ENCODE measurements around the gene ZBTB39. TPM values are rescaled to one million over a fixed set of nuclear protein-coding genes. Genes with fewer than 3 reads are reported as not detected.

Gene ZBTB39
- total and polyA plus RNA-seq, 2 of the 13 experiments (the other 11 are each of a cell fraction or from before 2014, with no cell fraction given): 6.5 to 6.9 TPM

DNA sequence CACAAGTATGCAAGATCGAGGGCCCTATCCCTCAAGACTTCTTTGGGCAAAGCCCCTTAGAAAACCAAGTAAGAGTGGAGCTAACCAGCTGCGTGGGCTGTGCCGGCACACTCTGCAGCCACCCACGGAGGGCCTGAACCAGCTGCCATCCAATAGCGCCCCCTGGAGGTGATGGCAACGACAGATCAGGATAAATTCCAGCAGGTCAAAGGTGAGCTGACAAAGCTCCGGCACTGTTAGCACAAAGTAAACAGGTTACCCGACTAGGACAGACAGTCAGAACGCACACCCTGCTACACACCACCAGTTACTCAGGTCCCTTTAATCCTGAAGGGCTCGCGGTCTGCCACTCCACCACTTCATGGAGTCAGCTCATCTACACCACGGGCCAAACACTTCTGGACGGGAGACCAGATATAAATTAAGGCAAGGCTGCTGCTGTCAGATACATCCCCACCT is 4.9 kb downstream of the ZBTB39 start (continued):
- TF ChIP-seq, protein P1, sequence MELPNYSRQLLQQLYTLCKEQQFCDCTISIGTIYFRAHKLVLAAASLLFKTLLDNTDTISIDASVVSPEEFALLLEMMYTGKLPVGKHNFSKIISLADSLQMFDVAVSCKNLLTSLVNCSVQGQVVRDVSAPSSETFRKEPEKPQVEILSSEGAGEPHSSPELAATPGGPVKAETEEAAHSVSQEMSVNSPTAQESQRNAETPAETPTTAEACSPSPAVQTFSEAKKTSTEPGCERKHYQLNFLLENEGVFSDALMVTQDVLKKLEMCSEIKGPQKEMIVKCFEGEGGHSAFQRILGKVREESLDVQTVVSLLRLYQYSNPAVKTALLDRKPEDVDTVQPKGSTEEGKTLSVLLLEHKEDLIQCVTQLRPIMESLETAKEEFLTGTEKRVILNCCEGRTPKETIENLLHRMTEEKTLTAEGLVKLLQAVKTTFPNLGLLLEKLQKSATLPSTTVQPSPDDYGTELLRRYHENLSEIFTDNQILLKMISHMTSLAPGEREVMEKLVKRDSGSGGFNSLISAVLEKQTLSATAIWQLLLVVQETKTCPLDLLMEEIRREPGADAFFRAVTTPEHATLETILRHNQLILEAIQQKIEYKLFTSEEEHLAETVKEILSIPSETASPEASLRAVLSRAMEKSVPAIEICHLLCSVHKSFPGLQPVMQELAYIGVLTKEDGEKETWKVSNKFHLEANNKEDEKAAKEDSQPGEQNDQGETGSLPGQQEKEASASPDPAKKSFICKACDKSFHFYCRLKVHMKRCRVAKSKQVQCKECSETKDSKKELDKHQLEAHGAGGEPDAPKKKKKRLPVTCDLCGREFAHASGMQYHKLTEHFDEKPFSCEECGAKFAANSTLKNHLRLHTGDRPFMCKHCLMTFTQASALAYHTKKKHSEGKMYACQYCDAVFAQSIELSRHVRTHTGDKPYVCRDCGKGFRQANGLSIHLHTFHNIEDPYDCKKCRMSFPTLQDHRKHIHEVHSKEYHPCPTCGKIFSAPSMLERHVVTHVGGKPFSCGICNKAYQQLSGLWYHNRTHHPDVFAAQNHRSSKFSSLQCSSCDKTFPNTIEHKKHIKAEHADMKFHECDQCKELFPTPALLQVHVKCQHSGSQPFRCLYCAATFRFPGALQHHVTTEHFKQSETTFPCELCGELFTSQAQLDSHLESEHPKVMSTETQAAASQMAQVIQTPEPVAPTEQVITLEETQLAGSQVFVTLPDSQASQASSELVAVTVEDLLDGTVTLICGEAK (IDR thresholded peaks at IDR 0.05): no peak
- TF ChIP-seq, protein P1 (CRISPR knock-in tag; IDR thresholded peaks at IDR 0.05): no peak
- TF ChIP-seq, protein P2, sequence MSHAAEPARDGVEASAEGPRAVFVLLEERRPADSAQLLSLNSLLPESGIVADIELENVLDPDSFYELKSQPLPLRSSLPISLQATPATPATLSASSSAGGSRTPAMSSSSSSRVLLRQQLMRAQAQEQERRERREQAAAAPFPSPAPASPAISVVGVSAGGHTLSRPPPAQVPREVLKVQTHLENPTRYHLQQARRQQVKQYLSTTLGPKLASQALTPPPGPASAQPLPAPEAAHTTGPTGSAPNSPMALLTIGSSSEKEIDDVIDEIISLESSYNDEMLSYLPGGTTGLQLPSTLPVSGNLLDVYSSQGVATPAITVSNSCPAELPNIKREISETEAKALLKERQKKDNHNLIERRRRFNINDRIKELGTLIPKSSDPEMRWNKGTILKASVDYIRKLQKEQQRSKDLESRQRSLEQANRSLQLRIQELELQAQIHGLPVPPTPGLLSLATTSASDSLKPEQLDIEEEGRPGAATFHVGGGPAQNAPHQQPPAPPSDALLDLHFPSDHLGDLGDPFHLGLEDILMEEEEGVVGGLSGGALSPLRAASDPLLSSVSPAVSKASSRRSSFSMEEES (CRISPR knock-in tag; IDR thresholded peaks at IDR 0.05): peak; percentile 48; the same call in 1 of the 2 replicates
- TF ChIP-seq KDM4B (CRISPR knock-in tag; IDR thresholded peaks at IDR 0.05): peak; percentile 29; the same call in 1 of the 2 replicates
- no peak for TF ChIP-seq WIZ (CRISPR knock-in tag; IDR thresholded peaks at IDR 0.05)
- peak; percentile 44; the same call in 1 of the 2 replicates for TF ChIP-seq ZFX (CRISPR knock-in tag; IDR thresholded peaks at IDR 0.05; ENCODE audit: low read depth)
- TF ChIP-seq, protein P3, sequence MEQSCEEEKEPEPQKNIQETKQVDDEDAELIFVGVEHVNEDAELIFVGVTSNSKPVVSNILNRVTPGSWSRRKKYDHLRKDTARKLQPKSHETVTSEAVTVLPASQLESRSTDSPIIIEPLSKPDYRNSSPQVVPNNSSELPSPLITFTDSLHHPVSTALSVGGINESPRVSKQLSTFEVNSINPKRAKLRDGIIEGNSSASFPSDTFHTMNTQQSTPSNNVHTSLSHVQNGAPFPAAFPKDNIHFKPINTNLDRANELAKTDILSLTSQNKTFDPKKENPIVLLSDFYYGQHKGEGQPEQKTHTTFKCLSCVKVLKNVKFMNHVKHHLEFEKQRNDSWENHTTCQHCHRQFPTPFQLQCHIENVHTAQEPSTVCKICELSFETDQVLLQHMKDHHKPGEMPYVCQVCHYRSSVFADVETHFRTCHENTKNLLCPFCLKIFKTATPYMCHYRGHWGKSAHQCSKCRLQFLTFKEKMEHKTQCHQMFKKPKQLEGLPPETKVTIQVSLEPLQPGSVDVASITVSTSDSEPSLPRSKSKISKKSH (CRISPR knock-in tag; IDR thresholded peaks at IDR 0.05; ENCODE audit: borderline replicate concordance): 0 out of 2 replicates have a peak, but pooled peaks have one; percentile 32
- TF ChIP-seq, protein P4, sequence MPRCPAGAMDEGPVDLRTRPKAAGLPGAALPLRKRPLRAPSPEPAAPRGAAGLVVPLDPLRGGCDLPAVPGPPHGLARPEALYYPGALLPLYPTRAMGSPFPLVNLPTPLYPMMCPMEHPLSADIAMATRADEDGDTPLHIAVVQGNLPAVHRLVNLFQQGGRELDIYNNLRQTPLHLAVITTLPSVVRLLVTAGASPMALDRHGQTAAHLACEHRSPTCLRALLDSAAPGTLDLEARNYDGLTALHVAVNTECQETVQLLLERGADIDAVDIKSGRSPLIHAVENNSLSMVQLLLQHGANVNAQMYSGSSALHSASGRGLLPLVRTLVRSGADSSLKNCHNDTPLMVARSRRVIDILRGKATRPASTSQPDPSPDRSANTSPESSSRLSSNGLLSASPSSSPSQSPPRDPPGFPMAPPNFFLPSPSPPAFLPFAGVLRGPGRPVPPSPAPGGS (CRISPR knock-in tag; IDR thresholded peaks at IDR 0.05): 0 out of 2 replicates have a peak, but pooled peaks have one; percentile 72
- no peak for TF ChIP-seq ZFP36L1 (CRISPR knock-in tag; IDR thresholded peaks at IDR 0.05)
- TF ChIP-seq, protein P5, sequence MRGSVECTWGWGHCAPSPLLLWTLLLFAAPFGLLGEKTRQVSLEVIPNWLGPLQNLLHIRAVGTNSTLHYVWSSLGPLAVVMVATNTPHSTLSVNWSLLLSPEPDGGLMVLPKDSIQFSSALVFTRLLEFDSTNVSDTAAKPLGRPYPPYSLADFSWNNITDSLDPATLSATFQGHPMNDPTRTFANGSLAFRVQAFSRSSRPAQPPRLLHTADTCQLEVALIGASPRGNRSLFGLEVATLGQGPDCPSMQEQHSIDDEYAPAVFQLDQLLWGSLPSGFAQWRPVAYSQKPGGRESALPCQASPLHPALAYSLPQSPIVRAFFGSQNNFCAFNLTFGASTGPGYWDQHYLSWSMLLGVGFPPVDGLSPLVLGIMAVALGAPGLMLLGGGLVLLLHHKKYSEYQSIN (CRISPR knock-in tag; IDR thresholded peaks at IDR 0.05; ENCODE audit: borderline replicate concordance): no peak
- TF ChIP-seq ZNF883 (CRISPR knock-in tag; IDR thresholded peaks at IDR 0.05; ENCODE audit: not compliant biosample characterization): peak; percentile 55
- no peak for TF ChIP-seq NR3C1 (CRISPR knock-in tag; IDR thresholded peaks at IDR 0.05)
- no peak for TF ChIP-seq CHD2 (IDR thresholded peaks at IDR 0.05; ENCODE audit: low read depth, low read length)
- no peak for TF ChIP-seq ZZZ3 (CRISPR knock-in tag; IDR thresholded peaks at IDR 0.05; ENCODE audit: borderline replicate concordance)
- no peak for TF ChIP-seq TOPORS (CRISPR knock-in tag; IDR thresholded peaks at IDR 0.05)
